Left colon (tissue), 2 donors: ENCODE data around the gene KLK4. TPM values are rescaled to one million over a fixed set of nuclear protein-coding genes. Genes with fewer than 3 reads are reported as not detected.

Experiments
- ATAC-seq: fragments of 200-7000 bp; cut with Tn5 transposase; one replicate; pipeline ENCODE4 v1.9.1; 2020; ENCODE audit warnings: mild to moderate bottlenecking, moderate library complexity
- DNase-seq, 2 donors: peaks; one replicate each; pipeline ENCODE4 v3.0.0-alpha.2; 2020
- intact Hi-C, 2 donors: fragments of 100-400 bp; cut with DNase I in 1 of 2; cut with micrococcal nuclease in 1 of 2; formaldehyde crosslinking; loops; one replicate each; pipeline versions ENCODE4 v1.11.2 to v1.14.0; 2022; cut with DNase I, micrococcal nuclease
- total RNA-seq, 2 donors: library from RNA; stranded (reverse); fragmentation: NEBNext Ultra II Directional; extraction: Animal tissue kit (Norgen Biotek cat#: 25700); gene quantifications; one replicate each; pipeline ENCODE4 v1.2.1, GENCODE V29; 2021
- donor health status: DM: no; HTN: no; CAD: no.
- donor health status: DM: yes; HTN: yes; CAD: no.

The KLK4 gene
- total RNA-seq, 2 donors from 2014 or later, result 3.5 to 6.4 TPM

DNA sequence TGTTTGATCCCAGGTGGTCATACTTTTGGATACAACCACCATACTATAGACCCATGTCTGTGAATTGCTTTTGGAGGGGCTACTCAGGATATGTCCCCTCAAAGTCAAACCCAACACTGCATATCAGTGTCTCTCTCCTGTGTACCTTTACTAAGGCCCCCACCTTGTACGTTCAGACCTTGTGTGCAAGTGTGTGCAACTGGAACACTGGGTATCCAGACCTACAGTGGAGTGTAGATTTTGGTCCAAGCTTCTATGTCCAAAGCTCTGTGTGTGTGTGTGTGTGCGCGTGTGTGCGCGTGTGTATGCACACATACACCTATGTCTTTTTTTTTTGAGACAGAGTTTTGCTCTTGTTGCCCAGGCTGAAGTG is 20.0 kb downstream of the KLK4 start:
- ATAC-seq, result no peak
- no peak for DNase-seq
- intact Hi-C loops, result no loop called here

DNA sequence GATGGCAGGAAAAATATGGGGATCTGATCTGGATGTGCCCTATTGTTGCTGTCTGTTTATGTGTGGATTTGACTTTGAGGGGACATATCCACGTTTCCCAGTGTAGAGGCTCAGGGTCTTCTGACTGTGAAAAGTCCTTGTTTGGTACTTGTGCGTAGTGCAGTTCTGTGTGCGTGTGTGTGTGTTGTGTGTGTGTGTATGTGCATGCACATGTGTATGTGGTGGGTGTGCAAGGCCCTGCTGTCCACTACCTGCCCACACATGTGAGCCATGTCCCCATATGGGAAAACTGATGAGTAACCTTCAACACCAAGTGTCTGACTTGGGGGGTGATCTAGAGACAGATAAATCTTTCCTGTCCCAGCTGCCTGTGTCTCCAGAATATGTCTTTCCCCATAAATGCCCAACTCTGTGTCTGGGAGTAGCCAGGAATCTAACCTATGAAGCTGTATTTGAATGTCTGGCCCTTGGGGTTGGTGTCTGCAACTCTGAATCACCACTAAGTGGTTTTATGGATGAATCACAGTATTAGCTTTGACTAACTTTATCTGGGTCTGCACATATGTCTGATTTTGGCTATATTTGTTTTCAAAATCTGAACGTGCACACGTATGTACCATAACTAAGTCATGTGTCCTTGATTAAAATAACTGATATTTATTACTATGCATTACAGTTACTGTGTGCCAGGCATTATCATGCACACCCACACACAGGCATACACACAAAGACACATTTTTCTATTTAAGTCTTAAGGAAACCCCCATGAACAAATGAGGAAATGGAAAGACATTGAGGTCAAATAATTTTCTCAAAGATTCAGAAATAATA is 20.6 kb downstream of the KLK4 start:
- no peak for DNase-seq
- no peak for ATAC-seq
- intact Hi-C loops, result no loop called here

DNA sequence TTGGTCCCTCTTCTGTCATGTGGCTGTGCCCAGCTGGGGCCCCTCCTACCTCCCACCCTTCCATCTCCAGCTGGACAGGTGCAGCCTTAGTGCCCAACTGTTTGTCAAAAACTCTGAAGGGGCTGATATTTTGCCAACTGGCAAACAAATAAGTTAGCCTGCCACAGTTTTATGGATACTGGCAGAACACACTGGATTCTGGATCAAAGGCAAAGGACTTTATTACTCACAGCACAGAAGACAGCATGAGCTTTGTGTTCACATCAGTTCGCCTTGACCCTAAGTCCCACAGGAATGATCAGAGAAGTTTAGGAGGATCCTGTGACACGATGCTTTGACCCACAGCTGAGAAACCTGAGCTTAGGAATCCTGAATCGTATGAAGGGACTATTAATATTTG is 21.6 kb downstream of the KLK4 start:
- ATAC-seq (peak; percentile 86), DNase-seq (no peak)
- intact Hi-C loops, result no loop called here

GRCh38 chr19:50882188-50882587 is 29.0 kb downstream of the KLK4 start:
- DNase-seq, result no peak
- intact Hi-C loops, result no loop called here
- ATAC-seq, result no peak

DNA sequence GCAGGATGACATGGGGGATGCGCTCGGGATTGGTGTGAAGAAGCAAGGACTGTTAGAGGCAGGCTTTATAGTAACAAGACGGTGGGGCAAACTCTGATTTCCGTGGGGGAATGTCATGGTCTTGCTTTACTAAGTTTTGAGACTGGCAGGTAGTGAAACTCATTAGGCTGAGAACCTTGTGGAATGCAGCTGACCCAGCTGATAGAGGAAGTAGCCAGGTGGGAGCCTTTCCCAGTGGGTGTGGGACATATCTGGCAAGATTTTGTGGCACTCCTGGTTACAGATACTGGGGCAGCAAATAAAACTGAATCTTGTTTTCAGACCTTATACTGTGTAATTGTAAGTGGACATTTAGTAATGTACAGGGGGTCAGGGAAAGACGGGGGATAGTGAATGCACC is 31.0 kb downstream of the KLK4 start:
- no peak for DNase-seq
- intact Hi-C loops, result no loop called here
- peak; percentile 43 for ATAC-seq

DNA sequence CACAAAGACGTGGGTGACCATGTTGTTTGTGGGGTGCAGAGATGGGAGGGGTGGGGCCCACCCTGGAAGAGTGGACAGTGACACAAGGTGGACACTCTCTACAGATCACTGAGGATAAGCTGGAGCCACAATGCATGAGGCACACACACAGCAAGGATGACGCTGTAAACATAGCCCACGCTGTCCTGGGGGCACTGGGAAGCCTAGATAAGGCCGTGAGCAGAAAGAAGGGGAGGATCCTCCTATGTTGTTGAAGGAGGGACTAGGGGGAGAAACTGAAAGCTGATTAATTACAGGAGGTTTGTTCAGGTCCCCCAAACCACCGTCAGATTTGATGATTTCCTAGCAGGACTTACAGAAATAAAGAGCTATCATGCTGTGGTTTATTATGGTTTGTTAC is 32.3 kb downstream of the KLK4 start:
- intact Hi-C loops, result no loop called here
- no peak for ATAC-seq
- DNase-seq, result no peak

DNA sequence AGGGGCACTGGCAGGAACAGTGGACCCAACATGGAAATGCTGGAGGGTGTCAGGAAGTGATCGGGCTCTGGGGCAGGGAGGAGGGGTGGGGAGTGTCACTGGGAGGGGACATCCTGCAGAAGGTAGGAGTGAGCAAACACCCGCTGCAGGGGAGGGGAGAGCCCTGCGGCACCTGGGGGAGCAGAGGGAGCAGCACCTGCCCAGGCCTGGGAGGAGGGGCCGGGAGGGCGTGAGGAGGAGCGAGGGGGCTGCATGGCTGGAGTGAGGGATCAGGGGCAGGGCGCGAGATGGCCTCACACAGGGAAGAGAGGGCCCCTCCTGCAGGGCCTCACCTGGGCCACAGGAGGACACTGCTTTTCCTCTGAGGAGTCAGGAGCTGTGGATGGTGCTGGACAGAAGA is 33.9 kb downstream of the KLK4 start:
- ATAC-seq, result peak; percentile 86
- peak in 1 of 2 donors; percentile 43 for DNase-seq
- intact Hi-C loops, result no loop called here

- intact Hi-C loops, result no loop called here
- no peak for DNase-seq
- no peak for ATAC-seq
These were observed 34.7 kb downstream of the KLK4 start for GRCh38 chr19:50876456-50876855.

DNA sequence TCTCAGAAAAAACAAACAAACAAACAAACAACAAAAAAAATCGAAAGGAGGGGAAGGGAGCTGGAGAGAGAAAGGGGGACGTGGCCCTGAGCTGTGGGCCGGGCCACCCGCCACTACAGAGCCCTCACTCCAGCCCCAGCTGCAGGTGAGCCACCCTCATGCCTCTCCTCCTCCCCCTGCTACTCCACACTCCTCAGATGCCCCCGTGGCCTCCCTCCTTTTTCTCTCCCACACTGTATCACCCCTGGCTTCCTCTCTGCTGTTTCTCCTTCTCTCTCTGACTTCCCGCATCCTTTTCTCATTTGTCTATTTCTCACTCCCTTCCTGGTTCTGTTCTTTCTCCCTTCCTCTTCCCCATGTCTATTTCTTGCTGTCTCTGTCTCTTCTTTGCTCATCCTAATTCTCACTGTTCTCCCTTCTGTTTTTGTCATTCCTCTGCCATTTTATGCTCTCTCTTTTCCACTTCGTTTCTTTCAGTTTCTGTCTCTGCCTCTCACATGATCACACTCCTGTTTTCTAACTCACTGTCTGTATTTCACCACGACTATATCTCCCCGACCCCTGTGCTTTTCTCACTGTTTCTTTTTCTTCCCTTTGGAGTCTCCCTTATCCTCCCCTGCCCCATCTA is 35.3 kb downstream of the KLK4 start:
- no peak for ATAC-seq
- DNase-seq, result no peak
- intact Hi-C loops, result no loop called here

- DNase-seq (no peak), ATAC-seq (no peak)
- intact Hi-C loops, result no loop called here
These were observed 37.0 kb downstream of the KLK4 start for GRCh38 chr19:50874211-50874610.

- intact Hi-C loops, result no loop called here
- ATAC-seq (no peak), DNase-seq (no peak)
These were observed 38.1 kb downstream of the KLK4 start, which contains the start of gene KLK2 for GRCh38 chr19:50873056-50873455. TSS of gene KLK2 (plus strand) at chr19:50873439. CDS start at chr19:50873474, 35 bp downstream.

- DNase-seq, result no peak
- intact Hi-C loops, result no loop called here
- no peak for ATAC-seq
These were observed 40.6 kb downstream of the KLK4 start for GRCh38 chr19:50870417-50871089.

DNA sequence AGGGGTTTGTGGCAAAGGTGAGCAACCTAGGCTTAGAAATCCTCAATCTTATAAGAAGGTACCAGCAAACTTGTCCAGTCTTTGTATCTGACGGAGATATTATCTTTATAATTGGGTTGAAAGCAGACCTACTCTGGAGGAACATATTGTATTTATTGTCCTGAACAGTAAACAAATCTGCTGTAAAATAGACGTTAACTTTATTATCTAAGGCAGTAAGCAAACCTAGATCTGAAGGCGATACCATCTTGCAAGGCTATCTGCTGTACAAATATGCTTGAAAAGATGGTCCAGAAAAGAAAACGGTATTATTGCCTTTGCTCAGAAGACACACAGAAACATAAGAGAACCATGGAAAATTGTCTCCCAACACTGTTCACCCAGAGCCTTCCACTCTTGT is 41.7 kb downstream of the KLK4 start:
- DNase-seq, result no peak
- peak; percentile 74 for ATAC-seq
- intact Hi-C loops, result no loop called here

DNA sequence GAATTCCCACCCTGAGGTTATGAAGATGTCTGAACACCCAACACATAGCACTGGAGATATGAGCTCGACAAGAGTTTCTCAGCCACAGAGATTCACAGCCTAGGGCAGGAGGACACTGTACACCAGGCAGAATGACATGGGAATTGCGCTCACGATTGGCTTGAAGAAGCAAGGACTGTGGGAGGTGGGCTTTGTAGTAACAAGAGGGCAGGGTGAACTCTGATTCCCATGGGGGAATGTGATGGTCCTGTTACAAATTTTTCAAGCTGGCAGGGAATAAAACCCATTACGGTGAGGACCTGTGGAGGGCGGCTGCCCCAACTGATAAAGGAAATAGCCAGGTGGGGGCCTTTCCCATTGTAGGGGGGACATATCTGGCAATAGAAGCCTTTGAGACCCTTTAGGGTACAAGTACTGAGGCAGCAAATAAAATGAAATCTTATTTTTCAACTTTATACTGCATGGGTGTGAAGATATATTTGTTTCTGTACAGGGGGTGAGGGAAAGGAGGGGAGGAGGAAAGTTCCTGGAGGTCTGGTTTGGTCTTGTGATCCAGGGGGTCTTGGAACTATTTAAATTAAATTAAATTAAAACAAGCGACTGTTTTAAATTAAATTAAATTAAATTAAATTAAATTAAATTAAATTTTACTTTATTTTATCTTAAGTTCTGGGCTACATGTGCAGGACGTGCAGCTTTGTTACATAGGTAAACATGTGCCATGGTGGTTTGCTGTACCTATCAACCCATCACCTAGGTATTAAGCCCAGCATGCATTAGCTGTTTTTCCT is 49.5 kb downstream of the KLK4 start:
- DNase-seq, result no peak
- intact Hi-C loops, result no loop called here
- ATAC-seq, result no peak

DNA sequence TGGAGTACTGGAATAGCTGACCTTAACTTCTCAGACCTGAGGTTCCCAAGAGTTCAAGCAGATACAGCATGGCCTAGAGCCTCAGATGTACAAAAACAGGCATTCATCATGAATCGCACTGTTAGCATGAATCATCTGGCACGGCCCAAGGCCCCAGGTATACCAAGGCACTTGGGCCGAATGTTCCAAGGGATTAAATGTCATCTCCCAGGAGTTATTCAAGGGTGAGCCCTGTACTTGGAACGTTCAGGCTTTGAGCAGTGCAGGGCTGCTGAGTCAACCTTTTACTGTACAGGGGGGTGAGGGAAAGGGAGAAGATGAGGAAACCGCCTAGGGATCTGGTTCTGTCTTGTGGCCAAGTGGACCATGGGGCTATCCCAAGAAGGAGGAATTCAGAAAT is 50.2 kb downstream of the KLK4 start:
- intact Hi-C loops, result no loop called here
- ATAC-seq, result no peak
- no peak for DNase-seq

GRCh38 chr19:50859849-50860248 is 51.3 kb downstream of the KLK4 start:
- ATAC-seq (no peak), DNase-seq (no peak)
- intact Hi-C loops, result no loop called here

DNA sequence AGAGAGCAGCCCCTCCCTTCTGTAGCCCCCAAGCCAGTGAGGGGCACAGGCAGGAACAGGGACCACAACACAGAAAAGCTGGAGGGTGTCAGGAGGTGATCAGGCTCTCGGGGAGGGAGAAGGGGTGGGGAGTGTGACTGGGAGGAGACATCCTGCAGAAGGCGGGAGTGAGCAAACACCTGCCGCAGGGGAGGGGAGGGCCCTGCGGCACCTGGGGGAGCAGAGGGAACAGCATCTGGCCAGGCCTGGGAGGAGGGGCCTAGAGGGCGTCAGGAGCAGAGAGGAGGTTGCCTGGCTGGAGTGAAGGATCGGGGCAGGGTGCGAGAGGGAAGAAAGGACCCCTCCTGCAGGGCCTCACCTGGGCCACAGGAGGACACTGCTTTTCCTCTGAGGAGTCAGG is 52.3 kb downstream of the KLK4 start:
- ATAC-seq (peak; percentile 98), DNase-seq (peak; percentile 61 to 74)
- intact Hi-C loops, result no loop called here

- intact Hi-C loops, result no loop called here
- ATAC-seq (no peak), DNase-seq (no peak)
These were observed 53.8 kb downstream of the KLK4 start for GRCh38 chr19:50857366-50857765.
